Fibroblast of skin of left quadriceps (primary cell): ENCODE results near the gene VPS37D.
A peak's percentile ranks its signal among the peaks of the same experiment; 100 is the strongest.
"Not testable (repeated sequence)": the region's sequence is repeated elsewhere in the genome, so short reads cannot be mapped to it uniquely, and the experiment has no call there.

Experiments
- DNase-seq, 2 experiments: peaks; one replicate each; pipeline ENCODE4 v3.0.0-alpha.2; 2013; ENCODE audit warnings: low read depth in 2 of 2

Gene VPS37D, protein sequence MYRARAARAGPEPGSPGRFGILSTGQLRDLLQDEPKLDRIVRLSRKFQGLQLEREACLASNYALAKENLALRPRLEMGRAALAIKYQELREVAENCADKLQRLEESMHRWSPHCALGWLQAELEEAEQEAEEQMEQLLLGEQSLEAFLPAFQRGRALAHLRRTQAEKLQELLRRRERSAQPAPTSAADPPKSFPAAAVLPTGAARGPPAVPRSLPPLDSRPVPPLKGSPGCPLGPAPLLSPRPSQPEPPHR

DNA sequence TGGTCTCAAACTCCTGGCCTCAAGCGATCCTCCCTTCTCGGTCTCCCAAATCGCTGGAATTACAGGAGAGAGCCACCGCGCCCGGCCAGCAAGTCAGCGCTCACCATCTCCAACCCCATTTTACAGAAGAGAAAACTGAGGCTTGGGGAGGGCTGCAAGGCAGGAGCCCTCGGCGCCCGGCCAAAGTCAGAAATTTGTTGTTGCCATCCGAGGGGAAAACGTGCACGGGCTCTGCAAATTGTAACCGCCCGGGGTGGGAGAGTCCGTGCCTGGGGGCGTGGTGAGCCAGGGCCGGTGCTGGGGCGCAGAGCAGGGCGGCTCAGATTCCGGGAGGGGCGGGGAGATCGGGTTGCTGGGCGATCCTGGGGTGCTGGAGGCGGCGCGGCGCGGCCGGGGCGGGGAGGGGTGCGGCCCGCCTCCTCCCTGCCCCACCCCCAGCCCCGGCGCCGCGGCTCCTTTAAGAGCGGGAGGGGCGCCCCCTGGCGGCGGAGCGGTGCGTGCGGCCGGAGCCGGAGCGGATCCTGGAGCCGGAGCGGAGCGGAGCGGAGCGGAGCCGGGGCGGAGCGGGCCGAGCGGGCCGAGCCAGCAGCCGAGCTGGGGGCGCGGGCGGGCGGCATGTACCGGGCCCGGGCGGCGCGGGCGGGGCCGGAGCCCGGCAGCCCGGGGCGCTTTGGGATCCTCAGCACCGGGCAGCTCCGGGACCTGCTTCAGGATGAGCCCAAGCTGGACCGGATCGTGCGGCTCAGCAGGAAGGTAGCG lies at the start of gene VPS37D:
VPS37D (plus strand) TSS at position 488 of the 759 bp plus-strand sequence; CDS start at position 616, 128 bp downstream.
- peak; percentile 76 to 81 for DNase-seq

DNA sequence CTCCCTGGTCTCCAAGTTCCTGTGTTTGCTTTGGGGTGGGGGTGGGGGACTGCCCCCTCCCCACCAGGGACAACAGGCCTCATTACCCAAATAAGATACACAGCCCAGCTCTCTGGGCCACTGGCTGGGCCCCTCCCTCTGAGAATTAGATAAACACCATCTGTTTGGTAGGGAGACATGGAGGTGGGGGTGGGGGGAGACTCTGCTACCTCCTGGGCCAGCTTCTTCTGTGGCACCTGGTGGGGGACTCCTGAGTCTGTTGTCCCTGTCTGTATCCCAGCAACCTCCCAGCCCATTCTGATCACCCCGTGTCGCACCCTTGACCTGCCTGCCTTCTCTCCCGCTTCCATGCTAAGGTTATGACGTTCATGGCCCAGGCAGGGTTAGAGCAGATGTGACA lies 49.1 kb upstream of the VPS37D start:
- DNase-seq, result no peak

DNA sequence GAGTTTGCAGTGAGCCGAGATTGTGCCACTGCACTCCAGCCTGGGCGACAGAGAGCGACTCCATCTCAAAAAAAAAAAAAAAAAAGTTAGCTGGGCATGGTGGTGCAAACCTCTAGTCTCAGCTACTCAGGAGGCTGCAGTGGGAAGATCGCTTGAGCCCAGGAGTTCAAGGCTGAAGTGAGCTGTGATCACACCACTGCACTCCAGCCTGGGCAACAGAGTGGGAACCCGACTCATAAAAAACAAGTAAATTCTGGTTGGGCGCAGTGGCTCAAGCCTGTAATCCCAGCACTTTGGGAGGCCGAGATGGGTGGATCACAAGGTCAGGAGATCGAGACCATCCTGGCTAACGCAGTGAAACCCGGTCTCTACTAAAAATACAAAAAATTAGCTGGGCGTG lies 48.2 kb upstream of the VPS37D start:
- not testable (repeated sequence) for DNase-seq

DNA sequence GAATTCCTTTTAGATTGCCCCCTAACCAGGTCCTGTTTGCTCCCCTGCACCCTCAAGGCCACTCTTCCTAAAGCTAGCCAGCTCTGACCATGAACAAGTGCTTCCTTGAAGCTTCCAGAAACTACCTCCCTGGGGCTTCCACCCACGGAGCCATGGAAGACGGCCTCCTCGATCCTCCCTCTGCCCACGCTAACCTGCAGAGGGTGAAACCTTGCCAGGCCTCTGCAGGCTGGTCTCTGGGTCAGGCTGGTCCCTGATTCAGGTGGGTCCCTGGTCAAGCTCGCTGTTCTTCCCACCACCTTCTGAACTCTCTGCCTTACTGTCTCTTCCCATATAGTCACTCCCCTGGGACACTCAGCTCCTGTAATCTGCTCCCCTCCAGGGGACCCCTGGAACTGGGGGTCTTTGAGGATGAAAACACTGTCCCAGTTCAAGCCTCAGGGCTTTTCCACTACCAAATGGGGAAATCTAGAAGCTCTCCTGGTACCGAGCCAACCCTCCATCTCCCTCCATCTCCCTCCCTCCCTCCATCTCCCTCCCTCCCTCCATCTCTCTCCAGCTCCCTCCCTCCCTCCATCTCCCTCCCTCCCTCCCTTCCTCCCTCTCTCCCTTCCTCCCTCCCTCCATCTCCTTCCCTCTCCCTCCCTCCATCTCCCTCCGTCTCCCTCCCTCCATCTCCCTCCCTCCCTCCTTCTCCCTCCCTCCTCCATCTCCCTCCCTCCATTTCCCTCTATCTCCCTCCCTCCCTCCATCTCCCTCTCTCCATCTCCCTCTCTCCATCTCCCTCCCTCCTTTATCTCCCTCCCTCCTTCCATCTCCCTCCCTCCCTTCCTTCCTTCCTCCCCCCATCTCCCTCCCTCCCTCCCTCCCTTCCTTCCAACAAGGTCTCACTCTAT lies 46.2 kb upstream of the VPS37D start:
- DNase-seq, result no peak

DNA sequence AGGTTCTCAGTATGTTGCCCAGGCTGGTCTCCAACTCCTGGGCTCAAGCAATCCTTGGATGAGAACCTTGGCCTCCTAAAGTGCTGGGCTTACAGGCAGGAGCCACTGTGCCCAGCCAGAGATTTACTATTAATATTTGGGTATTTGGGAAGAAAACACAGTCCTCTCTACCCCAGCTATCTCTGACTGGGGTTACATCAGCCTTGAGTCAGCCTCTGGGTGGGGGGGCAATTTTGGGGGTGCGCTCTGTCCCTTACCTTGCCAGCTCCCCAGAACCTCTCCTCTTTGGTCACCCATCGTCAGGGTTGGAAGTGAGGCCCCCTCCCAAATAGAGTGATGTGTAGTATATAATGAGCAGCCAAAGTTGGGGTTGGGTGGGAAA lies 45.1 kb upstream of the VPS37D start:
- no peak for DNase-seq

DNA sequence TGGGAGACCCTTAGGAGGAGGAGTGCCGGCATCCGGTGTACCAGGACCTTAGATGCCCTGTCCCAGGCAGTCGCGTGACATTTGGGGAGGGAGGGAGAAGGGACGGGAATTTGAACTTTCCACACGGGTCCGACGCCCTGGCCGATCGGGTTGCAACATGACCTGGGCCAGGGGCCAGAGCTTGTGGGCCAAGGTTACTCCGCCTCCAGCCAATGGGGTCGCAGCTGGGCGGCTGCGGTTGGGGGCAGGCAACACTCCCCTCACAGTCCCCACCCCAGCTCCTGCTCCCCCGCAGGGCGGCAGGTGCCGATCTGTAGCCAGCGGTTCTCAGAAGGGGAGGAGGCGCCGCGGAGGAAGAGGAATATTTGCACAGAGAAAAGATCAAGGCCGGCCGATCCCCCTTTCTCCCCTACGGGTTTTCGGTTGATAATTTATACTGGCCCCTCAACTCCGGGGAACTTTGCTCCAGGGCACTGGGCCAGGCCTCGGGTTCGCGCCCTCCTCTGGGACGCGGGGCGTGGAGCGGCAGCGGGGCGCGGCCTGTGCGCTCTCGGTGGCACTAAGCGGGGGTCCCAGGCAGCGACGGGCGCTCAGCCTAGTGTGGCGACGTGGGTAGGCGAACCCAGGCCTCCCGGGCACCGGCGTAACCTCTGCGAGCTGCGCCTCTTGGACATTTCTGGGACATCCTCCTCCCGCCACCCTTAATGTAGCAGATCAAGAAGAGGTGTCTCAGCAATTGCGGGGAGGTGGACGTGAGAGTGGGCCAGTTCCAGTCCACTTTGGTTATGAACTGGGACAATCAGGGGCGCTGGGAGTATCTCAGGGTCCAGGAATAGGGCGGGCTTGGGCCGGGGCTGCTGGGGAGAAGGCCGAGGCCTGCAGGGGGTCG lies 44.5 kb upstream of the VPS37D start:
- DNase-seq, result no peak

DNA sequence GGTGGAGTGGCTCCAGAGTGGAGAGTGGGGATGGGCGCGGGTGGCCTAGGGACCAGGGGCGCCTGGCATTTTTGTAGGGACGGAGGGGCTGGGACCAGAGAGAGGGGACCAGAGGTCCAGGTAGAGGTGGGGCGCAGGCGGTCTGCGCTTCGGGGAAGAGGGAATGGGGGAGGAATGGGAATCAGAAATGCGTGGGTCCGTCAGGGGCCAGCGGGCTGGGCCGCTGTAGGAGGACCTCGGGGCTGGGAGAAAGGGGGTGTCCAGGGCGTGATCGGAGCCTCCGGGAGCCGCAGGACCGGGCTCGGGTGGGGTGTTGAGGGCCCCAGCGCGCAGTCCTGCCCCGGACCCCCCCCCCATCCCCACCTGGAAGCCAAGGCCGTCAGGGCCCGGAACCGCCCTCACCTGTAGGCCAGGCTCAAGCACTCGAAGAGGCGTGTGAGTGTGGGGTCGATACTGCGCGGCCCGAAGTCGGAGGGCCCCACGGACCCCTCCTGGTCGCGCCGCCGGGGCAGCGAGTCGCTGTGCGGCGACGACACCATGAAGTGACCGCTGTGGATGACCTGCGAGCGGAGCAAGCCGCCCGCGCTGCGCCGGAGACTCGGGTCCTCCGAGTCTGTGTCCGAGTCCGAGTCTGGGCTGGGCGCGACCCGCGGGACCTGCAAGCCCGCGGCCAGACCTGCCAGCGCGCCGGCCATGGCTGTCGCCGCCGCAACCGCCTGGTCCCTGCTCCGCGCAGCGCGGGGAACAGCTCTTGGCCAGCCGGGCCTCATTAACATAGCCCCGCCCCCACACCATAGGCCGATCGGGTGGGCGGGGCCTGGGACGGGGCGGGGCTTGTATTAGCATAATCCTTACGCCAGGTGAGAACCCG lies 43.6 kb upstream of the VPS37D start, which contains the start of gene MLXIPL:
MLXIPL (minus strand) TSS at position 725 of the 871 bp plus-strand sequence; CDS start at position 695, 30 bp downstream.
- DNase-seq, result no peak

DNA sequence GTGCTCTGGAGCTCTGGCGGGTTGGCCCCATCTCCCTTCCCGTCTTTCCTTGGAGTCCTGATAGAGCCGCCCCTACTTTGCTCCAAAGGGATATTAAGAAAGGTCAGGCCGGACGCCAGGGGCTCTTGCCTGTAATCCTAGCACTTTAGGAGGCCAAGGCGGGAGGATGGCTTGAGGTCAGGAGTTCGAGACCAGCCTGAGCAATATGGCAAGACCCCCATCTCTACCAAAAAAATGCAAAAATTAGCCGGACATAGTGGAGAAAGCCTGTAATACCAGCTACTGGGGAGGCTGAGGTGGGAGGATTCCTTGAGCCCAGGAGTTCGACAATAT lies 43.0 kb upstream of the VPS37D start:
- DNase-seq, result no peak

DNA sequence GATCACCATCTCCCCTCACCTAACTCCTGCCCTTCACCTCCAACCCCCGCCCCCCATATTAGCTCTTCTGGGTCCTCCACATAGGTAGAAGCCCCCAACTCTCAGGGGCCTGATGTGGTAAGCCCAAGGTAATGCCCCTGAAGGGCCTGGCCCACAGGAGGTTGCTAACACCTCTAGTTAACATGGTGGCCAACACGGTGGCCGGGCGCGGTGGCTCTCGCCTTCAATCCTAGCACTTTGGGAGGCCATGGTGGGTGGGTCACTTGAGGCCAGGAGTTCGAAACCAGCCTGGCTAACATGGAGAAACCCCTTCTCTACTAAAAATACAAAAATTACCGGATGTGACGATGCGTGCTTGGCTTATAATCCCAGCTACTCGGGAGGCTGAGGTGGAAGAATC lies 42.4 kb upstream of the VPS37D start:
- DNase-seq, result no peak

DNA sequence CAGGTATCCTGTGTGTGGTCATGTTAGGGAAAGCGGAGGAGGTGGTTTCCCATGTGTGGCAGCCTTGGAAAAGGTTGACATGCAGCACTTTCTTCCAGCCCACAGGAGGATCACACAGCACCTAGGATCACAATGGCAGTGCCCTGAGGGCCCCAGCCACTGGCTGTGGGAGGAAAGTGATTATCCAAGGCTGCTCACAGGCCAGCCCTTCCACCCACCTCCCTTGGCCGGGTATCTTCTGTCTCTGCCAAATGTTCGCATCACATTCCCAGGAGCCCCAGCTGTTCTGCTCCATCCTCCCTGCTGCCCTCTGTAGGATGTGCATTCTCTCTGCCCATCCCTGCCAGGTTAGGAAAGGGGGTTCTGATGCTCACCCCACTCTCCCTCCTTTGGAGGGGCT lies 40.8 kb upstream of the VPS37D start:
- DNase-seq, result no peak

DNA sequence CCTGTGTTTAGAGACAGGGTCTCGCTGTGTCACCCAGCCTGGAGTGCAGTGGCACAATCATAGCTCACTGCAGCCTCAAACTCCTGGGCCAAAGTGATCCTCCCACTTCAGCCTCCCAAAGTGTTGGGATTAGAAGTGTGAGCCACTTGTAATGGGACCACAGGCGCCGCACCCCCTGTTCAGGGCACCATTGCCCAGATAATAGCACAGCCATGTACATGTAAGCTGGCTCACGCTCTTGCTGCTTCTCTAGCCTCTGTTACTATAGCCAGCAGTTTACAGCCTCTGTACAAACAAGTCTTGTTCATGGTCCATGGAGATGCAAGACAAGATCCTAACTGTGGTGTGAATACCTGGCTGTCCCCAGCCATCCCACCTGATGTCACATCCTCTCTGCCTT lies 39.1 kb upstream of the VPS37D start:
- DNase-seq, result no peak

DNA sequence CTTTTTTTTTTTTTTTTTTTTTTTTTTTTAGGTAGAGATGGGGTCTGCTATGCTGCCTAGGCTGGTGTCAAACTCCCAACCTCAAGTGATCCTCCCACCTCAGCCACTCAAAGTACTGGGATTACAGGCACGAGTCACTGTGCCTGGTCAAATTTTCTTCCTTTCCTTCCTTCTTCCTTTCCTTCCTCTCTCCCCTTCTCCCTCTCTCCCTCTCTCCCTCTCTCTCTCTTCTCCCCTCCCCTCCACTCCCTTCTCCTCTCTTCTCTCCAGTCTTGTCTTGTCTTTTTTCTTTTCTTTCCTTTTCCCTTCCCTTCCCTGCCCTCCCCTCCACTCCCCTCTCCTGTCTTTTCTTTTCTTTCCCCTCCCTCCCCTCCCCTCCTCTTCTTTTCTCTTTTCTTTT lies 36.1 kb upstream of the VPS37D start:
- no peak for DNase-seq

DNA sequence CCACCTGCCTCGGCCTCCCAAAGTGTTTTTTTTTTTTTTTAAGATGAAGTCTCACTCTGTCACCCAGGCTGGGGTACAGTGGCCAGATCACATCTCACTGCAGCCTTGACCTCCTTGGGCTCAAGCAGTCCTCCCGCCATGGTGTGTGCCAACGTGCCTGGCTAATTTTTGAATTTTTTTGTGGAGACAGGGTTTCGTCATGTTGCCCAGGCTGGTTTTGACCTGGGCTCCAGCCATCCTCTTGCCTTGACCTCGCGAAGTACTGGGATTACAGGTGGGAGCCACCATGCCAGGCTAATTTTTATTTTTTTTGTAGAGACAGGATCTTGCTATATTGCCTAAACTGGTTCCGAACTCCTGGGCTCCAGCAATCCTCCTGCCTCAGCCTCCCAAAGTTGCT lies 34.3 kb upstream of the VPS37D start:
- no peak for DNase-seq

DNA sequence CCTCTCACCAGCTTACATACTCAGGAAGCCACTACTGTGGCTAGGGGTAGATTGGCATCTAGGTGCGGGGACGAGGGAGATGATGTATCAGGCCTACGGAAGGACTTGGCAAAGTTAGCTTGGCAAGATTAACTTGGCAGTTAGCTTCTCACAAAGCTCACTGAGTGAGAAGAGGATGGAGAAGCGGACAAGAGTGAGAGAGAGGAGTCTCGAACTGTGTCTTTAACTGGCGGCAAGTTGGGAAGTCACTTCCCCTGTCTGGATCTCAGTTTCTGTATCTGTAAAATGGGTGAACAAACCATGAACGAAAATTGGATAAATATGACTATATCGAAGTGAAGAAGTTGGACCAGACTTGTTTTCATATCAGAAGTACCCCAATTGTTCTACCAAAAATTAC lies 33.8 kb upstream of the VPS37D start:
- no peak for DNase-seq

DNA sequence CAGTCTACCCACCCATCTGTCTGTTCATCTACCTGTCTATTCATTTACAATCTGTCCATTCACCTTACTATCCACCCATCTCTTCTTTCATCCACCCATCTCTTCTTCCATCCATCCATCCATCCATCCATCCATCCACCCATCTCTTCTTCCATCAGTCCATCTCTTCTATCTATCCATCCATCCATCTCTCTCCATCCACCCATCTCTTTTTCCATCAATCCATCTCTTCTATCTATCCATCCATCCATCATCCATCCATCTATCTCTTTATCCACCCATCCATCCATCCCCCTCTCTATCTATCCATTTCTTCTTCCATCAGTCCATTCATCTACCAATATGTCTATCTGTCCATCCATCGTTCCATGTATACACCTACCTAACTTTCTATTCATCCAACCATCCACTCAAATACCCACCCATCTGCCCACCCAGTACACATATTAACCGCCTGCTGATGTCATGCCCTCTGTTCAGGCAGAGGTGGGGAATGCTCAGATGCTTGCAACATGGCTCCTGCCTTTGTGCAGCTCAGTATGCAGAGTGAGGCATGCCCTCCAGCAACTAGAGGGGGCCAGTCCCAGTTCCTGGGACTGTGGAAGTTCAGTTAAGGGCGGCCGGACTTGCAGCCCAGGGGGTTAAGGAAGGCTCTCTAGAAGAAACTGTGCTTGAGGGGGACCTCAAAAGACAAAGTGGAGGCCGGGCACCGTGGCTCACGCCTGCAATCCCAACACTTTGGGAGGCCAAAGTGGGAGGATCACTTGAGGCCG lies 32.0 kb upstream of the VPS37D start:
- no peak for DNase-seq

DNA sequence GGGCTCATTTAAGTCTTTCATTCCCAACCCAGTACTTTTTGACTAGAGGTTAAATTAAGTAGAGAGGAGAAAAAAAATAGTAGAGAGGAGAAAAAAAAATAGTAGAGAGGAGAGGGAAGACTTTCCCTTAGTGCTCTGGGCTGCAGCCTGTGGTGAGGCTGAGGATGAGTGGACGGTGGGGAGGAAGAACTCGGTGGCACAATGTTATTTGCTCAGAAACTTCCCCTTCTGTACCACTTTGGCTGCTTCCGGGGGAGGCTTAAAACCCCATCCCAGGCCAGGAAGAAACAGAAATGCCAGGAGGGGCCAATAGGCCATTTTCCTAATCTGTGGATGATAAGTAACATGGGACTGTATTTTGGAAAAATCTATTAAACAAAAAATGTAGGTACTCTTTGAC lies 28.7 kb upstream of the VPS37D start:
- DNase-seq, result no peak

DNA sequence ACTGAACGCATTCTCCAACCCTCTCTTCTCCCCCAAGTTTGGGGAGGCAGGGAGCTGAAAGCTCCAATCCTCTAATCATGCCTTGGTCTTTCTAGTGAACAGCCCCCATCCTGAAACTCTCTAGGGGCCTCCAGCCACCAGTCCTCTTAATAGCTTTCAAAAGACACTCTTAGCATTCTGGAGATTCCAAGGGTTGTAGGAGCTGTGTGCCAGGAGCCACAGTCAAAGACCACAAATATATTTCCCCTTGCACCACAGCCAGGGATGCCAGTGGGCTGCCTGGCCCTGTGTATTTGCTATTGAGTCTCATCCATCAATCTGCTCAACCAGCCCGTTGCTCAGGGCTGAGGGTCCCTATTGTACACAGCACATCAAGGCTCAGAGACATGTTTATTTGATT lies 24.8 kb upstream of the VPS37D start:
- DNase-seq, result no peak

DNA sequence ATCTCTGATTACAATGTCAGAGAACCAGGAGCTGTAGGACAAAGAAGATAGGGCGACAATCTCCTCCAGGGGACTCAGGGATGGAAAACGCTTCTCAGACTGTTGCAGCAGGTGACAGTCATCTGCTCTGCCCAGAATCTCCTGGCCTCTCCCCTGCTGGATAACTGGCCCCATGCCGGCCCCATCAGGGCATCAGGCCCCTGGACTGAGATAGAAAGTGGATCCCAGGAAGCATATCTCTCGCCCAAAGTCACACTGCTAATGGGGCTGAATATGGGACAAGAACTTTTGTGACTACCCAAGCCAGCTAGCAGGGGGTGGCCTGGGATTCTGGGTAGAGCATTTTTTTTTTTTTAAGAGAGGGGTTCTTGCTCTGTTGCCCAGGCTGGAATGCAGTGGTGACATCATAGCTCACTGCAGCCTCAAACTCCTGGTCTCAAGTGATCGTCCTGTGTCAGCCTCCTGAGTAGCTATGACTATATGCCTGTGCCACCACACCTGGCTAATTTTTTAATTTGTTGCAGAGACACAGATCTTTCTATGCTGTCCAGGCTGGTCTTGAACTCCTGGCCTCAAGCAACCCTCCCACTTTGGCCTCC lies 22.8 kb upstream of the VPS37D start:
- no peak for DNase-seq

DNA sequence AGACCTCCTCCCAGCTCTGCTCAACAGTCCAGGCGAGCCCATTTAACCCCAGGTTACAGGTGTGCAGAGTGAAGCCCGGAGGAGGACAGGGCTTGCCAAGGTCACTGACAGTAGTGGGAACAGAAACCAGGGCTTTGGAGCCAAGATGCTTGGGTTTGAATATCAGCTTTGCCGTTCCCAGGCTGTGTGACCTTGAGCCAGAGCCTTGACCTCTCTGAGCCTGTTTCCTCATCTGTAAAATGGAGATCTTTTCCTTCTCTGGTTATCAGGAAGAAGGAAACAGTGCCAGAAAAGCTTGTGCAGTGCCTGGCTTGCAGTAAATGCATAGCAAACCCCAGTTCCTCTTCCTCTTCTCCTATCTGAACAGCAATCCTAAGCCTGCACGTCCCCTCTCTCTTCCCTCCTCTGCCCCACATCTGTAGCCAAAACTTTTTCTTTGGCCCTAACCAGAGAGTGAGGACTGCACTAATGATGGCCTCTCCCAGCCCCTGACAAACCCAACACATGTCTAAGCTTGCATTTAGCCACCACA lies 21.9 kb upstream of the VPS37D start:
- DNase-seq, result no peak
